GM23338 (cell line): ENCODE results near the gene FCHSD1. TPM values are rescaled to one million over a fixed set of nuclear protein-coding genes. Genes with fewer than 3 reads are reported as not detected.
A peak's percentile ranks its signal among the peaks of the same experiment; 100 is the strongest.

ENCODE experiments used
- ATAC-seq: fragments of 200-7000 bp; cut with Tn5 transposase; 3 replicates; pipeline ENCODE4 v1.9.1; 2020
- DNase-seq: peaks from one replicate; pipeline ENCODE4 v3.0.0-alpha.2; 2015; ENCODE audit warnings: low spot score
- H2AFZ ChIP-seq: fragments of 200-600 bp; sonication (generic); 2 replicates; pipeline ENCODE4 v1.8.0; 2016; ENCODE audit warnings: antibody characterized with exemption, mild to moderate bottlenecking, moderate library complexity
- H3F3A ChIP-seq: fragments of 200-600 bp; sonication (generic); replicated peaks from 2 replicates; pipeline ENCODE4 v1.8.0; 2017; ENCODE audit warnings: antibody characterized with exemption, mixed run types, low read depth
- H3K27ac ChIP-seq: fragments of 200-600 bp; sonication (generic); 2 replicates; pipeline ENCODE4 v1.6.1; 2016; ENCODE audit warnings: low read depth
- H3K27me3 ChIP-seq: fragments of 200-600 bp; sonication (generic); 2 replicates; pipeline ENCODE4 v1.8.0; 2016; ENCODE audit warnings: mild to moderate bottlenecking, mixed run types, moderate library complexity; ENCODE audit not compliant: insufficient read depth
- H3K36me3 ChIP-seq: fragments of 200-600 bp; sonication (generic); 2 replicates; pipeline ENCODE4 v1.8.0; 2016; ENCODE audit warnings: mild to moderate bottlenecking; ENCODE audit not compliant: insufficient read depth
- H3K4me1 ChIP-seq: fragments of 200-600 bp; sonication (generic); 2 replicates; pipeline ENCODE4 v1.8.0; 2016; ENCODE audit warnings: mild to moderate bottlenecking, moderate library complexity; ENCODE audit not compliant: insufficient read depth
- H3K4me2 ChIP-seq: fragments of 200-600 bp; sonication (generic); 2 replicates; pipeline ENCODE4 v1.7.1; 2017; ENCODE audit warnings: mixed run types
- H3K4me3 ChIP-seq: fragments of 200-600 bp; sonication (generic); 2 replicates; pipeline ENCODE4 v1.6.1; 2016; ENCODE audit warnings: mixed run types
- H3K79me2 ChIP-seq: fragments of 200-600 bp; sonication (generic); replicated peaks from 2 replicates; pipeline ENCODE4 v1.8.0; 2017; ENCODE audit warnings: mild to moderate bottlenecking; ENCODE audit not compliant: insufficient read depth
- H3K9me2 ChIP-seq: fragments of 200-600 bp; sonication (generic); 2 replicates; pipeline ENCODE4 v1.8.0; 2017; ENCODE audit not compliant: insufficient read depth
- H4K20me1 ChIP-seq: fragments of 200-600 bp; sonication (generic); replicated peaks from 2 replicates; pipeline ENCODE4 v1.8.0; 2017; ENCODE audit warnings: mild to moderate bottlenecking; ENCODE audit not compliant: insufficient read depth
- H3K27ac Mint-ChIP-seq: 2 replicates; pipeline ENCODE4 v1.8.0; 2020; ENCODE audit warnings: inconsistent platforms, mild to moderate bottlenecking, moderate library complexity, mixed read lengths
- H3K27me3 Mint-ChIP-seq: 3 replicates; pipeline ENCODE4 v1.8.0; 2022; ENCODE audit warnings: low read depth, mild to moderate bottlenecking, moderate library complexity, mixed read lengths, inconsistent platforms; ENCODE audit not compliant: insufficient read depth, poor library complexity
- H3K36me3 Mint-ChIP-seq: 3 replicates; pipeline ENCODE4 v1.8.0; 2021; ENCODE audit warnings: low read depth, mild to moderate bottlenecking, inconsistent platforms, moderate library complexity, mixed read lengths
- H3K4me1 Mint-ChIP-seq: 3 replicates; pipeline ENCODE4 v1.8.0; 2020; ENCODE audit warnings: mild to moderate bottlenecking, inconsistent platforms, mixed read lengths
- H3K4me3 Mint-ChIP-seq: 3 replicates; pipeline ENCODE4 v1.8.0; 2021; ENCODE audit warnings: moderate library complexity, mild to moderate bottlenecking, inconsistent platforms, mixed read lengths
- H3K9me3 Mint-ChIP-seq: 3 replicates; pipeline ENCODE4 v1.8.0; 2020; ENCODE audit warnings: moderate library complexity, mild to moderate bottlenecking, inconsistent platforms, mixed read lengths
- CREB1 ChIP-seq: fragments of 250-450 bp; sonication (Bioruptor Pico); IDR thresholded peaks from 2 replicates; pipeline ENCODE4 v1.5.0; 2020; ENCODE audit warnings: low read depth, mild to moderate bottlenecking, moderate library complexity
- CTCF ChIP-seq, 2 experiments: fragments of 200-600 bp in 1 of 2; sonication (generic) in 1 of 2; conservative IDR thresholded peaks; 2 replicates each; pipeline versions ENCODE4 v1.5.1 to v1.6.1; 2016 to 2017; ENCODE audit warnings: antibody characterized with exemption in 2 of 2, low read depth in 2 of 2, mild to moderate bottlenecking in 2 of 2, moderate library complexity in 1 of 2
- ETS1 ChIP-seq: IDR thresholded peaks from 2 replicates; pipeline ENCODE4 v1.6.1; 2016; ENCODE audit warnings: antibody characterized with exemption
- EZH2 ChIP-seq: fragments of 200-600 bp; sonication (generic); IDR thresholded peaks from one replicate; pipeline ENCODE4 v1.8.0; 2017; ENCODE audit warnings: antibody characterized with exemption, mild to moderate bottlenecking, low read depth; ENCODE audit not compliant: unreplicated experiment
- EZH2phosphoT487 ChIP-seq: fragments of 200-600 bp; sonication (generic); IDR thresholded peaks from one replicate; pipeline ENCODE4 v1.8.1; 2018; ENCODE audit warnings: antibody characterized with exemption; ENCODE audit not compliant: unreplicated experiment
- JUNB ChIP-seq: IDR thresholded peaks from one replicate; pipeline ENCODE4 v1.6.1; 2016; ENCODE audit warnings: antibody characterized with exemption; ENCODE audit not compliant: unreplicated experiment
- NANOG ChIP-seq: IDR thresholded peaks from 2 replicates; pipeline ENCODE4 v1.6.1; 2016; ENCODE audit warnings: antibody characterized with exemption, borderline replicate concordance
- POLR2AphosphoS5 ChIP-seq: IDR thresholded peaks from 2 replicates; pipeline ENCODE4 v1.6.1; 2016; ENCODE audit warnings: antibody characterized with exemption, low read depth
- REST ChIP-seq: IDR thresholded peaks from one replicate; pipeline ENCODE4 v1.6.1; 2018; ENCODE audit warnings: antibody characterized with exemption; ENCODE audit not compliant: unreplicated experiment
- STAT1 ChIP-seq: IDR thresholded peaks from one replicate; pipeline ENCODE4 v1.6.1; 2016; ENCODE audit warnings: antibody characterized with exemption; ENCODE audit not compliant: unreplicated experiment
- ZNF114 ChIP-seq: fragments of 250-450 bp; sonication (Bioruptor Pico); IDR thresholded peaks from 2 replicates; pipeline ENCODE4 v1.5.0; 2020; ENCODE audit warnings: mild to moderate bottlenecking, moderate library complexity
- ZNF331 ChIP-seq: fragments of 250-450 bp; sonication (Bioruptor Pico); IDR thresholded peaks from 2 replicates; pipeline ENCODE4 v1.5.0; 2020; ENCODE audit warnings: low read depth, mild to moderate bottlenecking, moderate library complexity
- ZNF462 ChIP-seq: fragments of 250-450 bp; sonication (Bioruptor Pico); IDR thresholded peaks from 2 replicates; pipeline ENCODE4 v1.5.0; 2020; ENCODE audit warnings: mild to moderate bottlenecking, moderate library complexity
- polyA plus RNA-seq: library from polyadenylated mRNA; unstranded; fragments of >200 nt; fragmentation: Nextera tagmentation; extraction: Ambion mirVana; gene quantifications from 2 replicates; pipeline ENCODE4 v1.2.1, GENCODE V29; 2016
- total RNA-seq: library from RNA; depleted of rRNA; stranded (reverse); fragments of >200 nt; shearing (Covaris generic); gene quantifications from 2 replicates; pipeline ENCODE4 v1.2.3, GENCODE V29; 2014

Gene FCHSD1
- total and polyA plus RNA-seq, 2 experiments from 2014 or later = 24.7 to 46.6 TPM

GRCh38 chr5:141603923-141604717 is 47.1 kb downstream of the FCHSD1 start:
- H3F3A ChIP-seq = no peaks in the 10 kb centered on the region
- peak overlapping the region; percentile 22; the same call in 1 of the 2 replicates for H3K27ac Mint-ChIP-seq
- no peak overlapping the region for H3K27ac ChIP-seq
- DNase-seq (peak; percentile 67), ATAC-seq (peak; percentile 59)
- H3K4me3 ChIP-seq = no peak overlapping the region
- H4K20me1 ChIP-seq = peaks cover 23% of the 10 kb centered on the region
- H3K4me1 ChIP-seq = no peaks in the 10 kb centered on the region
- no peaks in the 10 kb centered on the region for H3K9me2 ChIP-seq
- H3K79me2 ChIP-seq = peaks cover 98% of the 10 kb centered on the region
- peaks cover 6% of the 10 kb centered on the region for H3K4me1 Mint-ChIP-seq
- H3K27me3 Mint-ChIP-seq = no peaks in the 10 kb centered on the region
- TF ChIP-seq CREB1 (CRISPR knock-in tag) (no peak), STAT1 (no peak), EZH2 (no peak), ETS1 (no peak), POLR2AphosphoS5 (no peak), CTCF (conservative IDR thresholded peaks at IDR 0.05; ENCODE audit: low read depth in 2 of 2) (no peak), REST (no peak), ZNF462 (CRISPR knock-in tag) (no peak), NANOG (no peak), JUNB (no peak), ZNF331 (CRISPR knock-in tag) (no peak), ZNF114 (no peak), EZH2phosphoT487 (no peak)
- H3K4me2 ChIP-seq = no peak overlapping the region
- no peak overlapping the region for H3K4me3 Mint-ChIP-seq
- H3K36me3 ChIP-seq = no peaks in the 10 kb centered on the region
- H3K36me3 Mint-ChIP-seq = no peaks in the 10 kb centered on the region
- H3K27me3 ChIP-seq = no peaks in the 10 kb centered on the region
- H3K9me3 Mint-ChIP-seq = no peaks in the 10 kb centered on the region
- no peak overlapping the region for H2AFZ ChIP-seq
